PC-9 (cell line): ENCODE results near the gene TNFRSF1A.

Experiments used
- EZH2 ChIP-seq: fragments of 200-600 bp; sonication (generic); IDR thresholded peaks from 2 replicates; pipeline ENCODE4 v1.8.0; 2017; ENCODE audit warnings: antibody characterized with exemption, low read depth
- TF ChIP-seq, protein P1 (sequence below): fragments of 200-600 bp; sonication (generic); conservative IDR thresholded peaks from 2 replicates; pipeline ENCODE4 v1.6.1; 2017; ENCODE audit warnings: mixed run types, antibody characterized with exemption, mild to moderate bottlenecking, moderate library complexity

DNA sequence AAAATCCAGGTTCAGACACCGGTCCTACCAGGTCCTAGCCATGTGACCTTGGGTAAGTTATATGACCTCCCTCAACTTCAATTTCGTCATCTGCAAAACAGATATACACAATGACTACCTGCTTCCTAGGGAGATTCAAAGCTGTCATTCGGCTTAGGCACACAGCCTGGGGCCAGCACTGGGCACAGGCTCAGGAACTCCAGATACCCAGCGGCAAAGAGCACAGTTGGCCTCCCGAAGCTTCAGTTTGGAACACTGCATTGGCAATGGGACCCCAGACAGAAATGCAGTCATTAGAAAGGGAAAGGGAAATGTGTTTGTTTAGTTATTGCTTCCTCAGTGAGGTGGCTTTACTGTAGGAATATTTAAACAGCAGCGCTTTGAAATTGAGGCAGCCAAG lies 20.0 kb downstream of the TNFRSF1A start:
- TF ChIP-seq, protein P1, sequence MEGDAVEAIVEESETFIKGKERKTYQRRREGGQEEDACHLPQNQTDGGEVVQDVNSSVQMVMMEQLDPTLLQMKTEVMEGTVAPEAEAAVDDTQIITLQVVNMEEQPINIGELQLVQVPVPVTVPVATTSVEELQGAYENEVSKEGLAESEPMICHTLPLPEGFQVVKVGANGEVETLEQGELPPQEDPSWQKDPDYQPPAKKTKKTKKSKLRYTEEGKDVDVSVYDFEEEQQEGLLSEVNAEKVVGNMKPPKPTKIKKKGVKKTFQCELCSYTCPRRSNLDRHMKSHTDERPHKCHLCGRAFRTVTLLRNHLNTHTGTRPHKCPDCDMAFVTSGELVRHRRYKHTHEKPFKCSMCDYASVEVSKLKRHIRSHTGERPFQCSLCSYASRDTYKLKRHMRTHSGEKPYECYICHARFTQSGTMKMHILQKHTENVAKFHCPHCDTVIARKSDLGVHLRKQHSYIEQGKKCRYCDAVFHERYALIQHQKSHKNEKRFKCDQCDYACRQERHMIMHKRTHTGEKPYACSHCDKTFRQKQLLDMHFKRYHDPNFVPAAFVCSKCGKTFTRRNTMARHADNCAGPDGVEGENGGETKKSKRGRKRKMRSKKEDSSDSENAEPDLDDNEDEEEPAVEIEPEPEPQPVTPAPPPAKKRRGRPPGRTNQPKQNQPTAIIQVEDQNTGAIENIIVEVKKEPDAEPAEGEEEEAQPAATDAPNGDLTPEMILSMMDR = no peak
- no peak for TF ChIP-seq EZH2
